ENCODE results near the gene C2orf92. TPM values are rescaled to one million over a fixed set of nuclear protein-coding genes. Genes with fewer than 3 reads are reported as not detected.

The C2orf92 gene
- total RNA-seq, 3 donors from 2014 or later (not counting 1 experiment from before 2014, with no cell fraction given): 13.4 to 20.9 (median 16.1) TPM

- Mint-ChIP-seq H3K36me3 (no peaks in the 10 kb centered on the region), H3K9me3 (no peaks in the 10 kb centered on the region), H3K27me3 (ENCODE audit: low read depth in 2 of 2) (peaks cover 4 to 10% of the 10 kb centered on the region in 2 donors), H3K4me1 (peaks cover 4% of the 10 kb centered on the region in 2 donors), H3K4me3 (no peak overlapping the region), H3K27ac (no peak overlapping the region)
- H3K27me3 ChIP-seq (ENCODE audit: control insufficient read depth, insufficient read depth, low read length): no peaks in the 10 kb centered on the region
- WGBS (ENCODE audit: insufficient coverage): 84% methylated on average over 6 of the region's 6 CpGs
- DNase-seq: no peak
- H3K4me3 ChIP-seq (ENCODE audit: low read length): no peak overlapping the region
- no peaks in the 10 kb centered on the region for H3K4me1 ChIP-seq (ENCODE audit: control insufficient read depth, insufficient read depth, low read length)
- TF ChIP-seq CTCF (IDR thresholded peaks at IDR 0.05): no peak
- H3K36me3 ChIP-seq (ENCODE audit: control insufficient read depth, insufficient read depth, low read length): no peaks in the 10 kb centered on the region
- ATAC-seq: no peak
- no peak overlapping the region for H3K27ac ChIP-seq (ENCODE audit: low read length)
- intact Hi-C loops (cut with micrococcal nuclease): loop anchor here (2.0 kb wide), 1 partner anchor 683 kb away; no protein-coding TSS in a partner anchor
- H3K9me3 ChIP-seq (ENCODE audit: control insufficient read depth, insufficient read depth, low read length): no peaks in the 10 kb centered on the region
Observed at GRCh38 chr2:97701851-97702465, 32.4 kb downstream of the C2orf92 start.

GRCh38 chr2:97702731-97703470 lies 33.4 kb downstream of the C2orf92 start:
- no peaks in the 10 kb centered on the region for H3K9me3 ChIP-seq (ENCODE audit: control insufficient read depth, insufficient read depth, low read length)
- intact Hi-C loops (cut with micrococcal nuclease): no loop called here
- H3K36me3 ChIP-seq (ENCODE audit: control insufficient read depth, insufficient read depth, low read length): no peaks in the 10 kb centered on the region
- no peaks in the 10 kb centered on the region for H3K4me1 Mint-ChIP-seq
- TF ChIP-seq CTCF (IDR thresholded peaks at IDR 0.05): no peak
- no peak overlapping the region for H3K4me3 ChIP-seq (ENCODE audit: low read length)
- DNase-seq (no peak), ATAC-seq (no peak)
- H3K27me3 Mint-ChIP-seq (ENCODE audit: low read depth in 2 of 2): peaks cover 4 to 10% of the 10 kb centered on the region in 2 donors
- no peak overlapping the region for H3K27ac ChIP-seq (ENCODE audit: low read length)
- WGBS (ENCODE audit: insufficient coverage): 94% methylated on average over 14 of the region's 19 CpGs
- no peak overlapping the region for H3K4me3 Mint-ChIP-seq
- no peaks in the 10 kb centered on the region for H3K9me3 Mint-ChIP-seq
- no peak overlapping the region for H3K27ac Mint-ChIP-seq
- no peaks in the 10 kb centered on the region for H3K4me1 ChIP-seq (ENCODE audit: control insufficient read depth, insufficient read depth, low read length)
- H3K36me3 Mint-ChIP-seq: no peaks in the 10 kb centered on the region
- no peaks in the 10 kb centered on the region for H3K27me3 ChIP-seq (ENCODE audit: control insufficient read depth, insufficient read depth, low read length)

- Histone ChIP-seq H3K4me3 (ENCODE audit: low read length) (no peak overlapping the region), H3K27ac (ENCODE audit: low read length) (no peak overlapping the region), H3K9me3 (ENCODE audit: control insufficient read depth, insufficient read depth, low read length) (no peaks in the 10 kb centered on the region), H3K27me3 (ENCODE audit: control insufficient read depth, insufficient read depth, low read length) (no peaks in the 10 kb centered on the region), H3K4me1 (ENCODE audit: control insufficient read depth, insufficient read depth, low read length) (no peaks in the 10 kb centered on the region), H3K36me3 (ENCODE audit: control insufficient read depth, insufficient read depth, low read length) (no peaks in the 10 kb centered on the region)
- intact Hi-C loops (cut with micrococcal nuclease): no loop called here
- Mint-ChIP-seq H3K9me3 (no peaks in the 10 kb centered on the region), H3K4me1 (no peaks in the 10 kb centered on the region), H3K27ac (no peak overlapping the region), H3K4me3 (no peak overlapping the region), H3K36me3 (no peaks in the 10 kb centered on the region), H3K27me3 (ENCODE audit: low read depth in 2 of 2) (peaks cover 0 to 2% of the 10 kb centered on the region in 2 donors)
- DNase-seq (no peak), ATAC-seq (no peak)
- TF ChIP-seq CTCF (IDR thresholded peaks at IDR 0.05): no peak
- 58% methylated on average over 2 of the region's 3 CpGs for WGBS (ENCODE audit: insufficient coverage)
Observed at GRCh38 chr2:97703741-97704140, 34.2 kb downstream of the C2orf92 start.

All from natural killer cell (primary cell).